SK-N-SH (cell line): ENCODE data around the gene DENND1A.
"Not testable (repeated sequence)": the region's sequence is repeated elsewhere in the genome, so short reads cannot be mapped to it uniquely, and the experiment has no call there.

ENCODE experiments used
- CTCF ChIP-seq: fragments of 200-600 bp; sonication (generic); IDR thresholded peaks from 2 replicates; pipeline ENCODE4 v1.6.1; 2017; ENCODE audit warnings: antibody characterized with exemption, mild to moderate bottlenecking, moderate library complexity
- JUND ChIP-seq: IDR thresholded peaks from 2 replicates; pipeline ENCODE4 v1.4.0; 2012
- NFIC ChIP-seq: IDR thresholded peaks from 2 replicates; pipeline ENCODE4 v1.4.0; 2012; ENCODE audit warnings: borderline replicate concordance
- RCOR1 ChIP-seq: fragments of 150-350 bp; IDR thresholded peaks from 2 replicates; pipeline ENCODE4 v1.6.1; 2017; ENCODE audit warnings: antibody characterized with exemption, low read length
- TAF1 ChIP-seq: IDR thresholded peaks from 2 replicates; pipeline ENCODE4 v1.6.1; 2012; ENCODE audit warnings: low read depth, mild to moderate bottlenecking, low read length, moderate library complexity, borderline replicate concordance
- TEAD4 ChIP-seq: IDR thresholded peaks from 2 replicates; pipeline ENCODE4 v1.4.0; 2012; ENCODE audit warnings: mild to moderate bottlenecking, borderline replicate concordance; ENCODE audit not compliant: insufficient read depth

- not testable (repeated sequence) for TF ChIP-seq NFIC, TEAD4, JUND, TAF1, CTCF, RCOR1
Measured at GRCh38 chr9:123976579-123976978, 46.7 kb upstream of the DENND1A start.
